ENCODE results near the gene ATP5F1E.

DNA sequence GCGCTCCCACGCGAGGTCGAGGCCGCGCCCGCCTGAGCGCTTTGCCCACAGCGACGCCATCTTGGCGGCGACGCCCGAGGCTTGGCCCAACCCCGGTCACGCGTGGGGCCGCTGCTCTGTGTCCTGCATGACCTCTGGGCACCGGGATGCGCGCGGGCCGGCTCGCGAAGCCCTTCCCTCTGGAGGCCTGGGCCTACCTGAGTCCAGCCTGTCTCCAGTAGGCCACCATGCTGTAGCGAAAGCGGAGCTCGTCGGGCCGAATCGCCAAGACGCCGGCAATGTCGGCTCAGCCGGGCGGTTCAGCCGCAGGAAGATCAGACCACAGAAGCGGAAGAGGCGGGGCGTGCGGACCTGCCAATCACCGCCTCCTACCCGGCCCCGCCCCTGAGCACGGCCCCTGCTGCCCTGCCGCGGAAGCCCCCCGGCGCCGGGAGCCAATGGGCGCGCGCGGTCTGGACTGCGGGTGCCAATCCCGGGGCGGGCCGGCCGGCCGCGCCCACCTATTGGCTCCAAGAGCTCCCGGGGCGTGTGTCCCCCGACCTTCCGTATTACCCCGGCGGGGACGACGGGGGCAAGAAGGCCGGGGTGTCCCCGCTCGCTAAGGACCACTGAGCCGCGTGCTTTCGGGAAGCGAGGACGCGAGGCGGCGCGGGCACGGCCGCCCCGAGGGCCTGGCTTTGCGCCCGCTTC, at the start of gene ATP5F1E:
- TF ChIP-seq CTCF (conservative IDR thresholded peaks at IDR 0.05; ENCODE audit: low read length) (no peak), EZH2phosphoT487 (IDR thresholded peaks at IDR 0.05; ENCODE audit: borderline replicate concordance) (no peak)
